Measurements from ENCODE around the gene SRP72.

GRCh38 chr4:56435140-56435926 is 32.1 kb upstream of the SRP72 start, which contains the start of gene PPAT:
- no peak for TF ChIP-seq CTCF (IDR thresholded peaks at IDR 0.05; ENCODE audit: low read length)
- no peak for TF ChIP-seq EZH2 (optimal IDR thresholded peaks at IDR 0.05; ENCODE audit: low read depth, low read length)
- TF ChIP-seq EZH2phosphoT487 (IDR thresholded peaks at IDR 0.05; ENCODE audit: low read length): no peak
